ENCODE results near the gene RAB19.

DNA sequence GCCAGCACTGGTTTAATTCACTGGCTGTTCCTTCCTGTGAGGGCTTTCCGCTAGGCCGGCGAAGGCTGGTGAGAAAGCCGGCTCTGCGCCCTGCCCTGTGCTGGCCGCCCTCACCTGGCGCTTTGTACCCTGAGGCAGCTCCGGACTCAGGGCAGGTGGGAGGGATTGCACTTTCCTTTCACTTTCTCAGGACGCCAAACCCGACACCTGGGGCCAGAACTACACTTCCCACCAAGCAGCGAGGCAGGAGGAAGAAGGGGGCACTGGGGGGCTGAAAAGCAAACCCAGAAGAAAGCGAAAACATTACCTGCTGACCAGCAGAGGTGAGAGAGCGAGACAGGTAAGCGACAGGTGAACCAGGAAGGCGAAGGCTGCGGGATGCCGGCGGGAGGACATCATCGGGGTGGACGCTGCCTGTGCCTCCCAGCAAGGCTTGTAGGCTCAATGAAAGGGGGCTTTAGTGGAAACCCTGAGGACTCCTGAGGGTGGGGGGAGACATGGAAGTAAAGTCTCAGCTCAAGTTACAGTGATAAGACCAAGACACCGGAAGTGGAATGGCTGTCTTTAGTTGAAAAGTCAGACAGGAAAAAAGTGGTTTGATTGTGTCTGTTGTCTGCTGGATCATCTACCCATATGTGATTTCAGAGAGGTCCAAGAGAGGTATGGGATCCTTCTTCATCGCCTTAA is at the start of gene RAB19:
- TF ChIP-seq, protein P1, sequence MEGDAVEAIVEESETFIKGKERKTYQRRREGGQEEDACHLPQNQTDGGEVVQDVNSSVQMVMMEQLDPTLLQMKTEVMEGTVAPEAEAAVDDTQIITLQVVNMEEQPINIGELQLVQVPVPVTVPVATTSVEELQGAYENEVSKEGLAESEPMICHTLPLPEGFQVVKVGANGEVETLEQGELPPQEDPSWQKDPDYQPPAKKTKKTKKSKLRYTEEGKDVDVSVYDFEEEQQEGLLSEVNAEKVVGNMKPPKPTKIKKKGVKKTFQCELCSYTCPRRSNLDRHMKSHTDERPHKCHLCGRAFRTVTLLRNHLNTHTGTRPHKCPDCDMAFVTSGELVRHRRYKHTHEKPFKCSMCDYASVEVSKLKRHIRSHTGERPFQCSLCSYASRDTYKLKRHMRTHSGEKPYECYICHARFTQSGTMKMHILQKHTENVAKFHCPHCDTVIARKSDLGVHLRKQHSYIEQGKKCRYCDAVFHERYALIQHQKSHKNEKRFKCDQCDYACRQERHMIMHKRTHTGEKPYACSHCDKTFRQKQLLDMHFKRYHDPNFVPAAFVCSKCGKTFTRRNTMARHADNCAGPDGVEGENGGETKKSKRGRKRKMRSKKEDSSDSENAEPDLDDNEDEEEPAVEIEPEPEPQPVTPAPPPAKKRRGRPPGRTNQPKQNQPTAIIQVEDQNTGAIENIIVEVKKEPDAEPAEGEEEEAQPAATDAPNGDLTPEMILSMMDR (IDR thresholded peaks at IDR 0.05; ENCODE audit: low read length), result no peak
- TF ChIP-seq EZH2 (optimal IDR thresholded peaks at IDR 0.05; ENCODE audit: low read depth, low read length), result no peak
- TF ChIP-seq EZH2phosphoT487 (IDR thresholded peaks at IDR 0.05; ENCODE audit: low read length), result no peak

Data from MM.1S (cell line).